Skeletal muscle satellite cell (primary cell): ENCODE data around the gene PRELID2.
"Not testable (repeated sequence)": the region's sequence is repeated elsewhere in the genome, so short reads cannot be mapped to it uniquely, and the experiment has no call there.

Experiments used
- H3K27me3 ChIP-seq: 2 replicates; pipeline ENCODE4 v1.7.0; 2013; ENCODE audit warnings: low read length; ENCODE audit not compliant: control insufficient read depth, insufficient read depth
- H3K36me3 ChIP-seq: 2 replicates; pipeline ENCODE4 v1.7.0; 2013; ENCODE audit warnings: mild to moderate bottlenecking, control low read depth, low read length; ENCODE audit not compliant: insufficient read depth
- H3K4me1 ChIP-seq: 2 replicates; pipeline ENCODE4 v1.7.0; 2013; ENCODE audit warnings: low read length; ENCODE audit not compliant: control insufficient read depth, insufficient read depth
- H3K4me2 ChIP-seq: 2 replicates; pipeline ENCODE4 v1.7.0; 2013; ENCODE audit warnings: mild to moderate bottlenecking, low read length
- H3K4me3 ChIP-seq: 2 replicates; pipeline ENCODE4 v1.7.0; 2013; ENCODE audit warnings: low read length
- H3K9ac ChIP-seq: 2 replicates; pipeline ENCODE4 v1.7.0; 2013; ENCODE audit warnings: mild to moderate bottlenecking, low read depth, low read length, moderate library complexity
- H3K9me3 ChIP-seq: replicated peaks from 2 replicates; pipeline ENCODE4 v1.7.0; 2013; ENCODE audit warnings: mild to moderate bottlenecking, control low read depth, low read length

The PRELID2 gene

DNA sequence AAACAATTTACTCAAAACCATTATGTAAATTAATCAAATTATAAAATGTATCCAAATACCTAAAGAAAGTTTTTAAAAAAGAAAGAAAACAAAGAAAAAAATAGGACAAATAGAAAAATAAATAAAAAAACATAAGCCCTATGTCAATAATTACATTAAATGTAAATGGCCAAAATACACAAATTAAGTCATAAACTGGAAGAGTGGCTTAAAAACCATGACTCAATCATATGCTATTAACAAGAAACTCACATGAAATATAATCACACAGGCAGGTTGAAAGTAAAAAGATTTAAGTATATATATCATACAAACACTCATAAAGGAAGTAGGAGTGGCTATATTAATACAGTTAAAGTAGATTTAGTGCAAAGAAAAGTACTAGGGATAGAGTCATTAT lies 95.3 kb downstream of the PRELID2 start:
- Histone ChIP-seq H3K9me3 (no peaks in the 10 kb centered on the region), H3K27me3 (no peaks in the 10 kb centered on the region), H3K4me1 (no peaks in the 10 kb centered on the region), H3K4me3 (no peak overlapping the region), H3K4me2 (no peak overlapping the region), H3K9ac (no peak overlapping the region), H3K36me3 (no peaks in the 10 kb centered on the region)

DNA sequence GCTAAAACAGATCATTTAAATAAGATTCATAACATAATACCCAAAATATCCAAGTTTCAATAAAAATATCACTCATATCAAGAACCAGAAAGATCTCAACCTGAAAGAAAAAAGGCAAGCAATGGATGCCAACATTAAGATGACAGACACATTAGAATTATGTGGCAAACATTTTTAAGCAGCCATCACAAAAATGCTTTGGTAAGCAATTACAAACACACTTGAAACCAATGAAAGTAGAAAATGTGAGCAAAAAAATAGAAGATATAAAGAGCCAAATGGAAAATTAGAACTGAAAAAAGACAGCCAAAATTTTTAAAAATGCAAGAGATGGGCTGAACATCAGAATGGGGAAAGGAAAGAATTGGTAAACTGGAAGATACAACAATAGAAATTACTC lies 96.9 kb downstream of the PRELID2 start:
- no peak overlapping the region for H3K4me3 ChIP-seq
- H3K4me1 ChIP-seq = no peaks in the 10 kb centered on the region
- H3K9me3 ChIP-seq = no peaks in the 10 kb centered on the region
- no peak overlapping the region for H3K4me2 ChIP-seq
- H3K9ac ChIP-seq = no peak overlapping the region
- no peaks in the 10 kb centered on the region for H3K27me3 ChIP-seq
- no peaks in the 10 kb centered on the region for H3K36me3 ChIP-seq

DNA sequence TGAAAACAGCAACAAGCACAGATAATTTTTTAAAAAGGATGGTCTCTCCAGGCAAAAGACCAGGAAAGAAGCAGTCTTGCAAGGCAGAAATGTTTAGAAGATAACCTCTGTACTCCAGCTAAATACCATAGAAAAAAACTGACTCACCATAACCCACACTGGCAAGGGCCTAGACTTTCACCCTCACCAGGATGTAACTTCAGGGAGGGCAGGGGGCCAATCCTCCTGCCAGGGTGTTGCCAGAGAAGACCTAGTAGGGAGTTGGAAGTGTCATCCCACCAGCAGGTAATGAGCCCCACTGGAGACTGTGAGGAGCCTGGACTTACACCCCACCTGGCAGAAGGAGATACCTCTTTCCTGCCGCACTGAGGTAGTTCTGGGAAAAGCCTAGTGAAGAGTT lies 97.6 kb downstream of the PRELID2 start:
- no peaks in the 10 kb centered on the region for H3K36me3 ChIP-seq
- no peaks in the 10 kb centered on the region for H3K9me3 ChIP-seq

DNA sequence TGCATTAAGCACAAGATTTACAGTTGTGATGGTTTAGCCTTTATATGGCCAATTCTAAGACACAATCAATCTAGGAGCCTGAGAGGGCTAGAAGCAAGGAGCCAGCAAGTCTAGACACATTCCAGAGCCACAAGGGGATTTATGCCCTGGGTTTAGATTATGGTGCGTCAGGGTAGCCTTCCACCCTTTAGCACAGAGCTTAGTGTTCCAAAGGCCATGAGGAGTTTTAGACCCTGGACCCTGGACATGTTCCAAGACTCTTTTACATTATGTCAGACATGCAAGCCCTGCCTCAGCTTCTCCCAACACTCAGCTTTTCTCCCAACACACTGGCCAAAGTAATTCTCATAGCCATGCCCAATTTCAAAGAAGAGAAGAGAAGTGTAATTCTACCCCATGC lies 105.2 kb downstream of the PRELID2 start:
- H3K4me2 ChIP-seq, H3K36me3 ChIP-seq, H3K4me3 ChIP-seq, H3K27me3 ChIP-seq, H3K4me1 ChIP-seq, H3K9me3 ChIP-seq, H3K9ac ChIP-seq: not testable (repeated sequence)

More for the DNA sequence above, 97.6 kb downstream of the PRELID2 start:
- H3K4me1 ChIP-seq = no peaks in the 10 kb centered on the region
- H3K4me3 ChIP-seq = no peak overlapping the region
- H3K27me3 ChIP-seq = no peaks in the 10 kb centered on the region
- no peak overlapping the region for H3K4me2 ChIP-seq
- H3K9ac ChIP-seq = no peak overlapping the region

DNA sequence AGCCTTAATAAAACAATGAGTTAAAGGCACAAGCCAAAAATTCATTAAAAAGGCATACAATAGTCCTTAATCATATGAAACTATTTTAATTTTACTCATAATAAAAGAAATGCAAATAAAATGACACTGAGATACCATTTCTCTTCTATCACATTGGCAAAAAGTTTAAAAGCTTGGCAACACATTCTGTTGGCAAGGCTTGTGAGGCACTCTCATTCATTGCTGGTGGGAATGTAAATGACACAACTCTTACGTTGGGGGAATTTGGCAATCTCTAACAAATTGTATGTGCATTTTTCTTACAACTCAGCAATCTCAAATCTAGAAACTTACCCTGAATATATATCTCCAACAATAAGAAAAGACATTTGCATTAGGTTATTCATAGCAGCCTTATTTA lies 111.6 kb downstream of the PRELID2 start:
- no peaks in the 10 kb centered on the region for H3K36me3 ChIP-seq
- no peaks in the 10 kb centered on the region for H3K4me1 ChIP-seq
- H3K4me3 ChIP-seq = no peak overlapping the region
- no peak overlapping the region for H3K4me2 ChIP-seq
- no peaks in the 10 kb centered on the region for H3K27me3 ChIP-seq
- H3K9me3 ChIP-seq = no peaks in the 10 kb centered on the region
- H3K9ac ChIP-seq = no peak overlapping the region

DNA sequence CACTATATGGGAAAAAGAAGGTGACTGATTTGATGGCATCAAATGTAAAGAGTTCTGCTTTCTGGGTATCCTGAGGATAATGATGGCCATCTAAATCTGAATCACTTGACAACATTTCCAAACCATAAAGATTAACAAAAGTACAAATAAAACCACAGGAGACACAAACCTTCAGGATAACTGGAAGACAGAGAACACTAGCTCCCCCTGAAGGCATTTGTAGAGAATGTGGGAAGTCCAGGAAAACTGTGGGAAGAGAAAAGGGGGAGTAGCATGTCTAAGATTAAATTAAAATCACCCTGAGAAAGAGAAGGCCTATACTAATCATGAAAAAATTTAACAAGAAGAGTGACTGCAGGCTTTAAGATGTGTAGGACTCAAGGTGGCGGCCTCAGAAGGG lies 116.2 kb downstream of the PRELID2 start:
- no peak overlapping the region for H3K9ac ChIP-seq
- no peaks in the 10 kb centered on the region for H3K4me1 ChIP-seq
- no peaks in the 10 kb centered on the region for H3K27me3 ChIP-seq
- H3K36me3 ChIP-seq = no peaks in the 10 kb centered on the region
- H3K4me3 ChIP-seq = no peak overlapping the region
- H3K9me3 ChIP-seq = no peaks in the 10 kb centered on the region
- H3K4me2 ChIP-seq = no peak overlapping the region

DNA sequence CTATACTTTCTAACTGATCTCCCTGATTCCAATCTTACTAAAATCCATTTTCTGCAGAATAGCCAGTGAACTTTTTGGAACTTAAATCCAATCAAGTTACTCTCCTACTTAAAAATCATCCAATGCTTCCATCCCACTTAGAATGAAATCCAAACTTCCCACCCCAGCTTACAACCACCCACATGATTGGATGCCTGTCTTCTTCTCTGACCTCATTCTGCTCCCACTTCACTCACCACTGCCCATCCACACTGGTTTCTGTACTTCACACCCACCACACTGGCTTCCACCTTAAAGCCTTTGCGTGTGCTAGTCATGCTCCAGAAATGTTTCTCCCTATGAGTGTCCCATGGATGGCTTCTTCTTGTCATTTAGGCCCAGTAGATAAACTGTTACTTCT lies 119.7 kb downstream of the PRELID2 start:
- Histone ChIP-seq H3K9me3 (no peaks in the 10 kb centered on the region), H3K4me2 (no peak overlapping the region), H3K9ac (no peak overlapping the region), H3K36me3 (no peaks in the 10 kb centered on the region), H3K4me3 (no peak overlapping the region), H3K27me3 (no peaks in the 10 kb centered on the region), H3K4me1 (no peaks in the 10 kb centered on the region)

DNA sequence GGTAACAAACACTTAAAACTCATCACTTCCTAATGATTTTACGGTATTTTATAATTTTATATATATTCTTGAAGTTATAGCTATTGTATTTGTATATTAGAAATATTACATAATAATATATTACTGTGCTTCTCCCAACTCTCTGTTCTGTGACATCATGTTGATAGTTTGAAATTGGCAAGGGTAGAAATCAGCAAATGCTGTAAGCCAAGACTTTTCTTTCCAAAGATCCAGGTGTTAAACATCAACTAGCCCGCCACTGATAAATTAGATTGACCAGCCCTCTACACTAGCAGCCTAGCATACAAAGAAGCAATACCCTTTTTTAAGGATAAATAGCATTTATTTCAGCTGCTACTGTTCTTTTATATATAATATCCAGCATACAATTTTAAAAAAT lies 122.9 kb downstream of the PRELID2 start:
- no peak overlapping the region for H3K9ac ChIP-seq
- no peaks in the 10 kb centered on the region for H3K4me1 ChIP-seq
- no peaks in the 10 kb centered on the region for H3K9me3 ChIP-seq
- no peaks in the 10 kb centered on the region for H3K27me3 ChIP-seq
- H3K4me3 ChIP-seq = no peak overlapping the region
- no peaks in the 10 kb centered on the region for H3K36me3 ChIP-seq
- H3K4me2 ChIP-seq = no peak overlapping the region

DNA sequence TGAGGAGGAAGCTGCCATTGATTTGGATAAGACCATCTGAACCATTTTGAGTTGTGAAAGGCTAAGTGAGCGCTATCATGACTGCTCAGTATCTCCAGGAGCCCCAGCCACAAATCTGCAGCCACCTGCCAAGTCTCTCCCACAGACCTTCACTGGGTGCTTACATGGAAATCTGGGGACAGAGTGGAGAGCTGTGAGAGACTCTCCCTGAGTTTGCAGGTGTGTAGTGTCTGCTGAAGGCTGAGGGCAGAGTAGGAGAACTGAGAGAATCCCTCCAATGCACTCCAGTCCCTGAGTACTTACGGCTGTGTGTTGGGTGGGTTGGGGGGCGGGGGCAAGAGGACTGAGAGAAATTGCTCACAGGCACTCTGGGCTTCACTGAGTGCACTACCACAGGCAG lies 123.7 kb downstream of the PRELID2 start:
- H3K36me3 ChIP-seq = no peaks in the 10 kb centered on the region
- no peak overlapping the region for H3K4me2 ChIP-seq
- no peak overlapping the region for H3K9ac ChIP-seq
- no peaks in the 10 kb centered on the region for H3K9me3 ChIP-seq
- no peaks in the 10 kb centered on the region for H3K27me3 ChIP-seq
- no peaks in the 10 kb centered on the region for H3K4me1 ChIP-seq
- H3K4me3 ChIP-seq = no peak overlapping the region
